H1 (cell line): Measurements from ENCODE around the gene L3HYPDH. TPM values are rescaled to one million over a fixed set of nuclear protein-coding genes. Genes with fewer than 3 reads are reported as not detected.

Source experiments
- CTCF ChIA-PET: fragments of 300-600 bp; sonication (Branson Sonifier 250); formaldehyde crosslinking; loops from one replicate; lab custom pipeline; 2021; ENCODE audit not compliant: partially characterized antibody; lab: Charles Lee
- POLR2A ChIA-PET: fragments of 300-600 bp; sonication (Branson Sonifier 250); formaldehyde crosslinking; loops from one replicate; lab custom pipeline; 2021; ENCODE audit warnings: inconsistent platforms; ENCODE audit not compliant: partially characterized antibody; lab: Charles Lee
- DNase-seq, 2 experiments: peaks; one replicate each; pipeline versions ENCODE4 v3.0.0 to v3.0.0-alpha.2; 2010 to 2022; ENCODE audit warnings: low spot score in 2 of 2, low read depth in 1 of 2, mixed read lengths in 1 of 2
- FAIRE-seq: peaks from 2 replicates; lab custom pipeline; 2011; peaks lifted over from hg19 to GRCh38; lab: Jason Lieb, UNC
- H2AFZ ChIP-seq: 2 replicates; pipeline ENCODE4 v1.8.1; 2012; ENCODE audit warnings: low read length, inconsistent platforms
- H2AK5ac ChIP-seq: 2 replicates; pipeline ENCODE4 v1.6.1; 2013; ENCODE audit warnings: low read depth, low read length
- H2BK120ac ChIP-seq: replicated peaks from 2 replicates; pipeline ENCODE3; 2013; ENCODE audit warnings: low read depth, low read length, inconsistent platforms
- H2BK12ac ChIP-seq: 2 replicates; pipeline ENCODE4 v1.6.1; 2013; ENCODE audit warnings: low read depth, low read length
- H2BK15ac ChIP-seq: 2 replicates; pipeline ENCODE4 v1.6.1; 2013; ENCODE audit warnings: low read length
- H2BK20ac ChIP-seq: 2 replicates; pipeline ENCODE4 v1.6.1; 2013; ENCODE audit warnings: low read length
- H2BK5ac ChIP-seq: 2 replicates; pipeline ENCODE4 v1.6.1; 2013; ENCODE audit warnings: low read depth, low read length
- H3K14ac ChIP-seq: 2 replicates; pipeline ENCODE4 v1.6.1; 2013; ENCODE audit warnings: inconsistent platforms; ENCODE audit not compliant: insufficient read length
- H3K18ac ChIP-seq: 2 replicates; pipeline ENCODE4 v1.6.1; 2013; ENCODE audit warnings: low read length; ENCODE audit errors: extremely low read depth
- H3K23ac ChIP-seq: 2 replicates; pipeline ENCODE4 v1.6.1; 2013; ENCODE audit warnings: inconsistent platforms; ENCODE audit not compliant: insufficient read length
- H3K23me2 ChIP-seq: 2 replicates; pipeline ENCODE4 v1.6.1; 2013; ENCODE audit warnings: low read depth, low read length
- H3K27ac ChIP-seq: 2 replicates; pipeline ENCODE4 v1.6.1; 2011; ENCODE audit warnings: low read depth, low read length, inconsistent platforms
- H3K27me3 ChIP-seq, 4 experiments: replicated peaks in 1 of 4; 1 replicate in 1 of 4; 2 replicates in 3 of 4; pipeline versions ENCODE4 v1.6.1 to v1.8.1; 2011 to 2013; ENCODE audit warnings: low read length in 3 of 4, mild to moderate bottlenecking in 3 of 4, inconsistent platforms in 2 of 4, mixed read lengths in 2 of 4, moderate library complexity in 1 of 4; ENCODE audit not compliant: control insufficient read depth in 3 of 4, insufficient read depth in 3 of 4; ENCODE audit errors: extremely low read depth in 1 of 4
- H3K36me3 ChIP-seq, 4 experiments: 2 replicates each; pipeline versions ENCODE4 v1.6.1 to v1.8.1; 2011 to 2013; ENCODE audit warnings: mild to moderate bottlenecking in 4 of 4, low read length in 3 of 4, moderate library complexity in 2 of 4, control low read depth in 1 of 4, inconsistent platforms in 1 of 4; ENCODE audit not compliant: insufficient read depth in 4 of 4, control insufficient read depth in 2 of 4
- H3K4ac ChIP-seq: replicated peaks from 2 replicates; pipeline ENCODE3; 2013; ENCODE audit warnings: low read length, low read depth, mixed read lengths, inconsistent platforms; ENCODE audit not compliant: insufficient read length
- H3K4me1 ChIP-seq, 4 experiments: replicated peaks in 1 of 4; 1 replicate in 1 of 4; 2 replicates in 3 of 4; pipeline versions ENCODE4 v1.6.1 to v1.8.1; 2011 to 2013; ENCODE audit warnings: low read length in 3 of 4, inconsistent platforms in 2 of 4, mixed read lengths in 1 of 4; ENCODE audit not compliant: insufficient read depth in 4 of 4, control insufficient read depth in 3 of 4
- H3K4me2 ChIP-seq, 2 experiments: 2 replicates each; pipeline versions ENCODE4 v1.6.1 to v1.8.1; 2011 to 2013; ENCODE audit warnings: low read depth in 2 of 2, low read length in 2 of 2, control low read depth in 1 of 2, inconsistent platforms in 1 of 2, mild to moderate bottlenecking in 1 of 2; ENCODE audit not compliant: insufficient read depth in 1 of 2
- H3K4me3 ChIP-seq, 4 experiments: fragments of 200-600, 300-600 bp in 1 of 4; sonication (generic), shearing (Covaris generic), sonication (Bioruptor Twin) in 1 of 4; 2 replicates each; pipeline versions ENCODE4 v1.5.1 to v1.8.1; 2011 to 2016; ENCODE audit warnings: low read length in 4 of 4, low read depth in 3 of 4, control low read depth in 2 of 4, inconsistent platforms in 2 of 4, mild to moderate bottlenecking in 2 of 4, mixed read lengths in 1 of 4, moderate library complexity in 1 of 4; ENCODE audit not compliant: insufficient read depth in 2 of 4; ENCODE audit errors: extremely low read depth in 1 of 4
- H3K56ac ChIP-seq: replicated peaks from 2 replicates; pipeline ENCODE3; 2013; ENCODE audit warnings: low read depth, mild to moderate bottlenecking, mixed read lengths, low read length, inconsistent platforms; ENCODE audit not compliant: insufficient read length
- H3K79me1 ChIP-seq: 2 replicates; pipeline ENCODE4 v1.6.1; 2013; ENCODE audit warnings: low read depth, low read length, control low read depth
- H3K79me2 ChIP-seq, 2 experiments: 2 replicates each; pipeline versions ENCODE4 v1.6.1 to v1.8.1; 2012 to 2013; ENCODE audit warnings: low read length in 2 of 2, mild to moderate bottlenecking in 2 of 2, inconsistent platforms in 1 of 2; ENCODE audit not compliant: insufficient read depth in 2 of 2, control insufficient read depth in 1 of 2
- H3K9ac ChIP-seq, 4 experiments: replicated peaks in 1 of 4; 1 replicate in 1 of 4; 2 replicates in 3 of 4; pipeline versions ENCODE4 v1.6.1 to v1.8.1; 2011 to 2013; ENCODE audit warnings: low read depth in 3 of 4, low read length in 3 of 4, control low read depth in 2 of 4, mild to moderate bottlenecking in 2 of 4, moderate library complexity in 2 of 4, inconsistent platforms in 1 of 4; ENCODE audit errors: extremely low read depth in 1 of 4
- H3K9me3 ChIP-seq, 2 experiments: 2 replicates each; pipeline versions ENCODE4 v1.6.1 to v1.8.1; 2012 to 2013; ENCODE audit warnings: mild to moderate bottlenecking in 2 of 2, moderate library complexity in 2 of 2, control low read depth in 1 of 2, inconsistent platforms in 1 of 2, low read depth in 1 of 2, low read length in 1 of 2, mixed read lengths in 1 of 2; ENCODE audit not compliant: insufficient read depth in 2 of 2
- H4K20me1 ChIP-seq, 2 experiments: replicated peaks in 1 of 2; 2 replicates each; pipeline versions ENCODE3 to v1.8.1; 2011 to 2013; ENCODE audit warnings: inconsistent platforms in 2 of 2, low read length in 2 of 2, mild to moderate bottlenecking in 1 of 2; ENCODE audit not compliant: insufficient read depth in 2 of 2, control insufficient read depth in 1 of 2
- H4K5ac ChIP-seq: 2 replicates; pipeline ENCODE4 v1.6.1; 2013; ENCODE audit warnings: low read length, low read depth, mixed read lengths, inconsistent platforms; ENCODE audit not compliant: insufficient read length
- H4K8ac ChIP-seq: 2 replicates; pipeline ENCODE4 v1.8.0; 2013; ENCODE audit warnings: mild to moderate bottlenecking, moderate library complexity, low read length, inconsistent platforms; ENCODE audit not compliant: insufficient read depth; ENCODE audit errors: extremely low read depth
- H4K91ac ChIP-seq: replicated peaks from 2 replicates; pipeline ENCODE3; 2013; ENCODE audit warnings: low read length, mixed read lengths, inconsistent platforms; ENCODE audit not compliant: insufficient read length
- TAF1 ChIP-seq: IDR thresholded peaks from 2 replicates; pipeline ENCODE4 v1.6.1; 2011; ENCODE audit warnings: mild to moderate bottlenecking, low read depth, low read length
- YY1 ChIP-seq: IDR thresholded peaks from 2 replicates; pipeline ENCODE4 v1.6.1; 2011; ENCODE audit warnings: low read depth, mild to moderate bottlenecking, low read length
- ZNF274 ChIP-seq: IDR thresholded peaks from 2 replicates; pipeline ENCODE4 v1.7.0; 2012; ENCODE audit warnings: low read length, borderline replicate concordance; ENCODE audit errors: extremely low read depth
- WGBS, 2 experiments: shearing (Covaris generic) in 1 of 2; methylation state at CpG; one replicate each; pipeline versions ENCODE4 v1.1.6 to v1.1.7; 2013 to 2015; ENCODE audit warnings: low lambda C conversion rate in 2 of 2, mixed read lengths in 2 of 2, inconsistent platforms in 1 of 2, low coverage in 1 of 2, missing lambda C conversion rate in 1 of 2; ENCODE audit not compliant: insufficient replicate concordance in 2 of 2, insufficient coverage in 1 of 2, insufficient read length in 1 of 2; ENCODE audit errors: extremely low coverage in 1 of 2, missing lambda C conversion rate in 1 of 2; 5-methylcytosine and 5-hydroxymethylcytosine counted together
- polyA plus RNA-seq, 7 experiments: library from polyadenylated mRNA; depleted of rRNA in 3 of 7; stranded (reverse) in 5 of 7; unstranded in 2 of 7; fragments of >200 nt in 5 of 7; fragments of 200-250 nt in 2 of 7; gene quantifications; 1 replicate in 5 of 7; 2 replicates in 1 of 7; 4 replicates in 1 of 7; pipeline versions ENCODE4 v1.2.1 to v1.2.3, GENCODE V29; 2011 to 2013; ENCODE audit warnings: missing spikeins in 2 of 7, mixed read lengths in 2 of 7
- total RNA-seq: library from RNA; stranded (reverse); fragmentation: NEBNext Ultra II Directional; extraction: Animal tissue kit (Norgen Biotek cat#: 25700); gene quantifications from 2 replicates; pipeline ENCODE4 v1.2.1, GENCODE V29; 2021

Gene L3HYPDH
- total and polyA plus RNA-seq, 2 of the 8 experiments (the other 6 are each of a cell fraction or from before 2014, with no cell fraction given): 11.2 to 15.8 TPM

DNA sequence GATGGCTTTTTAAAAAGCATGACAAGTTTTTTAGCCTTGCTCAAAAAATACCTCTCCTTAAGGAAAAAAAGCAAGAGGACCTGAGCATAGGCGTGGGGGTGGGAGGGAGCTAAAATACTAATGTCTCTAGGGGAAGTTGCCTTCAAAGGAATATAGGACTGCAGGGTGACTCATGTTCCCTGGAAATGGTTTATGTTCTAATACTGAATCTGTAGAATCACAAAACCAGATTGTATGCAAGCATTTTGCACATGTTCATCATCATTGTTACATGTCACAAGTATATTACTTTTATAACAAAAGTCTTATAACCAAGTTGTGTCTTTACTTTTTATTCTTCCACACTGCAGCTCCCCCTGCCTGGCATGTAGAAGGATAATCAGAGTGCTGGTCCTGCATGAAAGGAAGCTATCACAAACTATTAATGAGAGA is 55.6 kb downstream of the L3HYPDH start:
- no peak for DNase-seq
- Histone ChIP-seq H3K4me3 (no peak overlapping the region), H3K4ac (no peak overlapping the region), H4K91ac (no peak overlapping the region), H2BK12ac (no peak overlapping the region), H2BK120ac (no peak overlapping the region), H3K79me1 (no peaks in the 10 kb centered on the region), H3K4me2 (no peak overlapping the region), H3K36me3 (no peaks in the 10 kb centered on the region), H3K56ac (no peak overlapping the region), H2BK15ac (no peak overlapping the region), H2AFZ (no peak overlapping the region), H4K20me1 (no peaks in the 10 kb centered on the region), H2BK20ac (no peak overlapping the region), H3K18ac (no peak overlapping the region), H3K23me2 (no peaks in the 10 kb centered on the region), H3K14ac (no peak overlapping the region), H3K4me1 (no peaks in the 10 kb centered on the region), H3K79me2 (no peaks in the 10 kb centered on the region), H2BK5ac (no peak overlapping the region), H3K27me3 (no peaks in the 10 kb centered on the region), H3K23ac (no peak overlapping the region), H4K5ac (no peak overlapping the region), H2AK5ac (no peak overlapping the region), H4K8ac (no peak overlapping the region), H3K27ac (no peak overlapping the region), H3K9me3 (no peaks in the 10 kb centered on the region), H3K9ac (no peak overlapping the region)
- FAIRE-seq: no peak
- 93% methylated on average over 1 of the region's 1 CpG; no CpG with 5 or more reads in 1 of the 2 experiments for WGBS, 2 experiments
- TF ChIP-seq YY1 (no peak), ZNF274 (no peak), TAF1 (no peak)
- ChIA-PET CTCF (interaction anchor here (0.6 to 2.8 kb wide), 13 partner anchors 9 to 395 kb away, joined by 3 to 10 read pairs (median 4); no protein-coding TSS in a partner anchor), POLR2A (no interaction called here)
